Erythroblast (primary cell): ENCODE results near the gene COX6A1.

Experiments used
- GATA1 ChIP-seq: IDR thresholded peaks from 2 replicates; pipeline ENCODE4 v1.6.1; 2011; ENCODE audit warnings: low read depth, mild to moderate bottlenecking, control low read depth, low read length, moderate library complexity
- POLR2A ChIP-seq: IDR thresholded peaks from 2 replicates; pipeline ENCODE4 v1.6.1; 2011; ENCODE audit warnings: mild to moderate bottlenecking, low read length

DNA sequence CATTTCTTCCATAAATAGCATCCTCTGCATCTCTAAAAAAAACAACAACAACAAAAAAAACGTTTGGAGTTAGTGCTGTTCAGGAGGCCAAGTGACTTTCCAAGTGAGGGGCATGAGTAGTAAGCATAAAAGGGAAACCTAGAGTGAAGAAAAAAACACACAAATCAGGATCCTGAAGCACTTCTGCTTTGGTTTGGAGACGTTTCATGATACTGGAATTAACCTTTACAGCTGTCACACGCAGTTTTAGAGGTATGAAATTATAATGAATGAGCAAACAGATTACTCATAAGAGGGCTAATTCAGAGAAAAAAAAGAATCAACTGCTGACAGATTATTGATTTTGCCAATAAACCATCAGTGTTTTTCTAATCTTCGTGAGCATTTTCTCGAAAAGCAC lies 27.8 kb downstream of the COX6A1 start:
- TF ChIP-seq POLR2A (no peak), GATA1 (no peak)
